Measurements from ENCODE around the gene PSAPL1.

Gene PSAPL1

DNA sequence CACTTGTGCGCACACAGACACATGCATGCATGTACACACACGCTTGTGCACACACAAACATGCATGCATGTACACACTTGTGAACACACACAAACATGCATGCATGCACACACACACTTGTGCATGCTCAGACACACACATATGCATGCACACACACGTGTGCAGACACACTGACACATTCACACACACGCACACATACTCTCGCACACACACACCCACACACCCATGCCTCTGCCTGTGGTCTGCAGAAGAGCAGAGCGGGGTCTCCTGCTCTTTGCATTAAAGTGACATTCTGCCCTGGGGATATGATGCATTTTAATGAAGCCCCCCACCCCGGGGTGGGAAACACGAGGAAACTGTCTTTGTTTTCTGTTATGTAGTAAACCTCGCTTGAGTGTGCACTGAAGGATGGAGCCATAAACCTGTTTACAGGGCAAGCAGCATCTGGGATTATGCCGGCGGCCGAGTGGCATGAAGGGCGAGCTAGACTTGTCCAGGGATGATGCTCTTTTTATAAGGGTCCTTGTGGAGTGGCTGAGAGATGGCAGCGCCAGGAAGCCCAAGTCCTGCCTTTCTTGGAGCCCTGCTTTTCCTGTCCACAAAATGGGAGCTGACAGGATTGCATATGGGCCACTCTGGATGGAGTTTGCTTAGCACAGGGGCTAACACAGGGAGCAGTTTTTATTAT is 17.8 kb downstream of the PSAPL1 start:
- DNase-seq, result no peak

DNA sequence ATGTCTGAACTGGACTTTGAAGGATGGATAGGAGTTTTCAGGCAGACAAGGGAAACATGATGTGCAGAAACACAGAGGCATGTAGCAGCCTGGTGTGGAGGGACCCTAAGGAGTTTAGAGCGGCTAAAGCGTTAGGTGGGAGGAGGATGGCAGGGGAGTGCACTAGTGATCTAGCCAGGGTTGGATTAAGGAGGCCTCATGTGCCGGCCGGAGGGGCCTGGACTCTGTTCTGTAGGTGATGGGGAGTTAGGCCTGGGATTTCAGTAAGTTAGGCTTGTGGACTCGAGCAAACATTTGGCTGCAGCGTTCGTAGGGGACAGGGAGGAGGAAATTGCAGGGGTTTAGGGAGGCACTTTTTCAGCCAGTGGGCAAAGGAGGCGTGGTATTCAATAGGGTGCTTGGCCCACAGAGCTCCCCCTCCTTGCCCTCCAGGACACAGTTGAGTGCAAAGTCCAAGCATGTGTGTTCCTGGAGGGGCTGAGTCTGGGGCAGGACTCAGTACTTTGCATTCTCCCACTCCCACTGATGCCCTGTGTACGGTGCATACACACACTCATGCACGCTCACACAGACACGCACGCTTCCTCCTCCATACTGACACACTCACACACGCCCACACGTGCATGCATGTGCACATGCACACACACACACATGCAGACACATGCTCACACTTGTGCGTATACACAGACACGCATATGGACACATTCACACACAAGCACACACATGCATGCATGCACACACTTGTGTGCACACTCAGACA is 18.6 kb downstream of the PSAPL1 start:
- DNase-seq, result no peak

GRCh38 chr4:7414736-7415510 is 19.8 kb downstream of the PSAPL1 start:
- DNase-seq, result no peak

GRCh38 chr4:7414046-7414445 is 20.7 kb downstream of the PSAPL1 start:
- no peak for DNase-seq

DNA sequence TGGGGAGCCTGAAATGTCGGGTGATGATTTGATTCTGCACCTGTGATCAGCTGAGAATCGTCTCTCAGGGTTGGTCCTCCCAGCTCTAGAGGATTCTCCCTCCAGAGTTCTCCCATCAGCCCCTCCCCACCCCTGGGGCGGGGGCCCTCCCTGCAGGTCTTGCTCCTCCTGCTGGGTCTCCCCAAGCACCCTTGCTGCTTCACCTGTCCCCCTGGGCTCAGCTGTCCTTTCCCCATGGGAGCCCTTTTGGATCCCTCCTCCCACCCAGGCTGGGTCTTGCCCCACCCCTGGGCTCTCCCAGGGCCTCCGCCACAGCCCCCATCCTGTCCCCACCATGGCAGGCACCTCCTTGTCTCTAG is 22.2 kb downstream of the PSAPL1 start:
- no peak for DNase-seq

DNA sequence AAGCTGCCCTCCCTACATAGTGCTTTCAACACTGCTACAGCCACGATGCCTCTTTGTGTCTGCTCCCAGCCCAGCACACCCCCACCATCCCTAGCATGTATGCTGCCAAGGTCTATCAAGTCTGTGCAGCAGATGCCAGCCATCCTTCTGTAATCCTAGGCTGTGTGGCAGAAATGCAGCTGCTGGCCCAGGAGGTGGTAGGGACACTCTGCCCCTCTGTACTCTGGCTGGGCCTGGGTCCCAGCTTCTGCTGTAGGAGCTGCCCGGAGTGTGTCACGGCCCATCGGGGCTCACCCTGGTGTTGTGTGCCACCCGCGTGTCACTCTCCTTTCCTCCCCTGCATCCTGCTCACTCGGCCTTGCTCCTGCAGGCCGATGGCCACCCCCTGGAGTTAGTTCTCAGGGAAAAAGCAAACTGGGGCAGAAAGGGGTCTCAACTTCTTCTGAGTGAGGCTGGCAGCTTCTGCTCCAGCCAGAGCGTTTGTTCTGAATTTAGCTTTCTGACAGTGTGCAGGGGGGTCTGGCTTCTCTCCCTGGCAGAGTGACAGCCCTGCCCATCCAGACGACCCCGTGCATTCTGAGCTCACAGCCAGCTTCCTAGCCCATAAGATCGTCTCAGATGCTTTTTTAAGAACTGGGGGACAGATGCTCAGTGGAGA is 22.7 kb downstream of the PSAPL1 start:
- DNase-seq, result no peak

GRCh38 chr4:7411491-7411890 is 23.2 kb downstream of the PSAPL1 start:
- no peak for DNase-seq

DNA sequence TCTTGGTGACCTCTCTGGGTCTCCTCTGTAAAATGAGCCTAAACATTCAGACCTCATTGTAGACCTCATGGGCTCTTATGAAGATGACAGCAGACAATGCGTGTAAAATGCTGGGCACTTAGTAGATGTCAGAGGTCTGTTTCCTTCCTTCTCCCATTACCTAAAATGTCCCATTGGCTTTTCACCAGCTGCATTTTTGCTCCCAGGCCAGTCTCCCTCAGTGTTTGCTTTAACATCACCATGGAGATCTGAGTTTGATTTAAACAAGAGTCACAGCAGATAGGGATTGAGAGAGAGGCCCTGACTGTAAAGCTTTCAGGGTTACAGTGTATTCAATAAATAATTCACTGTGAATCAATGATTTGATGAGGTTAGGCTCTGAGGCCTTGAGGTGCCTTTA is 24.3 kb downstream of the PSAPL1 start:
- DNase-seq, result no peak

DNA sequence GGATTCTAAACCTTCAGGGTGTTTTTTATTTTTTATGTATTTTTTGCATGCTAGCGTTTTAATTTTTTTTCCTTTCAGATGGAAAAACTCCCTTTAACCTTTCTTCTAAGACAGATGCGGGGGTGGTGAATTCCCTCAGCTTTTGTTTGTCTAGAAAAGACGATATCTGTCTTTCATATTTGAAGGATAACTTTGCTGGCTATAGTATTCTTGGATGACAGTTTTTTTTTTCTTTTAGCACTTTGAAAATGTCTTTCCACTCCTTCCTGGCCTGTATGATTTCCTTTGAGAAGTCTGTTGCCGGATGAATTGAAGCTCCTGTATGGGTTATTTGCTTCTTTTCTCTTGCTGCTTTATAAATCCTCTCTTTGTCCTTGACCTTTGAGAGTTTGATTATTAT is 26.6 kb downstream of the PSAPL1 start:
- DNase-seq, result no peak

- no peak for DNase-seq
Observed at GRCh38 chr4:7403001-7403400, 31.7 kb downstream of the PSAPL1 start.

- no peak for DNase-seq
Observed at GRCh38 chr4:7402526-7402925, 32.2 kb downstream of the PSAPL1 start.

DNA sequence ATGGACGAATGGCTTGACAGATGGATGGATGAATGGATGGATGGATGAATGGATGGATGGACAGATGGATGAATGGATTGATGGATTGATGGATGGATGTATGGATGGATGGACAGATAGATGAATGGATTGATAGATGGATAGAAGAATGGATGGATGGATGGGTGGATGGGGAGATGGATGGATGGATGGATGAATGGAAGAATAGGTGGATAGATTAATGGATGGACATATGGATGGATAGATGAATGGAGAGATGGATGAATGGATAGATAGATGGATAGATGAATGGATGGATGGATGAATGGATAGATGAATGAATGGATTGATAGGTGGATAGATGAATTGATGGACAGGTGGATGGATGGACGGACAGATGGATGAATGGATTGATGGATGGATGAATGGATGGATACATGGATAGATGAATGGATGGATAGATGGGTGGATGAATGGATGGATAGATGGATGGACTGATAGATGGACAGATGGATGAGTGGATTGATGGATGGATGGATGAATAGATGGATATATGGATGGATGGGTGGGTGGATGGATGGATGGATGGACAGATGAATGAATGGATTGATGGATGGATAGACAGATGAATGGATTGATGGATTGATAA is 33.9 kb downstream of the PSAPL1 start:
- no peak for DNase-seq

- DNase-seq, result no peak
Observed at GRCh38 chr4:7399440-7400234, 35.1 kb downstream of the PSAPL1 start.

DNA sequence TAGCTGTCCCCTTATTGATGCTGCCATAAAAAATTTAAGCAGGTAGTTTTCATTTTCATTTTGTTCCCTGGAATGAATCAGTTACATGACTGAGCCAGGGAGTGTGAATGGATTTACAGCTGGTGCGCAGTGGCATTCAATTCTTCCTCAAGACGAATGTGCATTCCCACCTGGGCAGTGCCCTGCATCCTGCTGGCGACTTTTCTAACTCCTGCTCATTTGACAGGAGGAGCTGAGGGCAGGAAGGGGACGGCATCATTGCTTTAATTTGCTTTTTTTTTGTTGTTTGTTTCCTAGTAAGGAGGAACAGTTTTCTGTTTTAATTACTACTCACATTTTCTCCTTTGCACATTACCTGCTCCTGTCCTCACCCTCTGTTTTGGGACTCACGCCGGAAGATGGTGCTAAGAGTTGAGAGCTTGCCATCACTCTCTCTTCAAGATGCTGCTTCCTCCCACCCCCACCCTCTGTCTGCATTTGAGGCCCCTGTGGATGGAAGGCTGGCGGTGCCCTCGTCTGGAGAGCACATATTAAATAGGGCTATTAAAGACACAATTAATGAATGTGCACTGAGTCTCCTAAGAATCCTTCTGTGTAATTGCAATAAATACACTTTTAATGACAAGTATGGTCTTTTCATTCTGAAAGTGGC is 35.8 kb downstream of the PSAPL1 start:
- no peak for DNase-seq

DNA sequence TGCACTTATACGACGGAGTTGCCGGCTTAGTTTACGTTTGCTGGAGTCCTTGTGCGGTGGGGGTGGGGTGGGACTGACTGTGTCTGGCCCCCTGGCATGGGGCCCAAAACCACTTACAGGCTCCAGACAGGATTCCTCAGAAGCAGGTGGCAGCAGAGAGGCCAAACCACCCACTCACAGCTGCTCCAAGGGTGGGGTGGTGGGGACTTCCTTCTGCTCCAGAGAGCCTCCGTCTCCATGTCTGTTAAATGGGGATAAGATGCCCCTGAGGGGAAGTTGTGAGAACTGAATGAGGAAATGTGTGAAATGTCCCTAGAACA is 36.7 kb downstream of the PSAPL1 start:
- DNase-seq, result peak in 2 of 3 donors; percentile 20 to 40

DNA sequence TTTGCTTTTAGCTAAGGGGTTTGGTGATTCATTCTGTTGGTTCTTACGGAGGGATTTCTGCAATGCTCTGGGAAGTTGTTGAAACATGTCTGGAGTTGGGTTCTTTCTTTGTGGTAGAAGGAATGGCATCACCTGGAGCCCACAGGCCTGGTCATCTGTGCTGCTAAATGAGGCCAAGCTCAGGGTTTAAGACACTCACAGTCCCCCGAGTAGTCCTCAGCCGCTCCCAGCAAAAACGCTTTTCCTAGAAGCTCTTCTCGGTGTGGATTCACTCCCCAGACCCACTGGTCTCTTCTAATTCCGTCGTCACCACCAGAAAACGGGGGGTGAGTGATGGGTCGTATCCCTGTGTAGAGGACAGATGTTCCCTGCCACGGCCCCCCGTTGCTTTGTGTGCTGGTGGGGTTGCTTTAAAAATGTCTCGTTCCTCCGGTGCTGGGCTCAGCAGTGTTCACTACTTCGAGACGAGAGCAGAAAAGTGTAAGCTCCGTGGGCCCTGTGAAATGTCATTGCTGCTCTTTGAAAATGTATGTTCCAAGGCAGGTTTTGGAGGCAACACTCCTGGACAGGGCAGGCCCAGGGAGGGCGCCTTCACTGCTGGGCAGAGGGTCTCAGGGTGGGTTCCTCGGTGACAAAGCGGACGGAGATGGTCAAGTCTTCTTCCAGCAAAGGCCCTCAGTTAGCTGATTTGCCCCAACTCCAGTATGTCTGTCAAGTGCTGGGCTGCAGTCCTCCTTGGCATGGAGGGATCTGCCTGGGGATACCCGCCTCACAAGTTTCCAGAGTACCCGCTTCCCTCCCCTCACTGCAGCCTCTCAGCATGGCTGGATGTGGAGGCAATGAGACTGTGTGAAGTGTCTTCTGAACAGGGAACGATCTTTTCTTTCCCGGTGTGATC is 37.3 kb downstream of the PSAPL1 start:
- no peak for DNase-seq

DNA sequence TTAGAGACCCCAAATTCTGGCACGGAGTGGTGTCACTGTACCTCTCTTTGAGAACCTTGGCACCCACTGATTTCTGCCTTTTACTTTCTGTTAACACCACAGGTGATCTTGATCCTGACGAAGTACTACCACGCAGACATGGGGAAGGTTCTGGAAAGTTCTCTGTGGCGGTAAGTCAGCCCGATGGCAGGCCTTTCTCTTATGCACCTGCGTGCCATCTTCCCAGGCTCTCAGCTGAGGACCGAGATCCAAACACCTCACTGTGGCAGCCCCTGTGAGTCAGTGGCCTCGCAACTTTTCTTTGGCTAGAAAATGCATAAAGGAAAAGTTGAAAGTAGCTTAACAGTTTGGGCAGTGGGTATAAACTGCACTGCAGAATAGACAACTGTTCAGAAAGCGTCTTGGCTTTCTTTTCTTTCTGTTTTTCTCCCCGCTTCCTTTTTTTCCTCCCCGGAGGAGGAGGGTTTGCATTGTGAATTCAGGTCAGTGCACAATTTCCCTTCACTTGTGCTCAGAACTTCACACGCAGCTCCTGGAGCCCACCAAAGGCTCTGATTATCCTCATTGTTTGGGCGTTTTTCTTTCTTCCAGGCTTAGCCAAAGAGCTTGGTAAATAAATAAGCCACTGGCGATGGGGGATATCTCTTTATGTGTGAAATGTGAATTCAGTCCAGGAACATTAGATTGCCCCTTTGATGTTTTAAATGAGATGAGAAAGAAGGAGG is 38.4 kb downstream of the PSAPL1 start:
- DNase-seq, result no peak

DNA sequence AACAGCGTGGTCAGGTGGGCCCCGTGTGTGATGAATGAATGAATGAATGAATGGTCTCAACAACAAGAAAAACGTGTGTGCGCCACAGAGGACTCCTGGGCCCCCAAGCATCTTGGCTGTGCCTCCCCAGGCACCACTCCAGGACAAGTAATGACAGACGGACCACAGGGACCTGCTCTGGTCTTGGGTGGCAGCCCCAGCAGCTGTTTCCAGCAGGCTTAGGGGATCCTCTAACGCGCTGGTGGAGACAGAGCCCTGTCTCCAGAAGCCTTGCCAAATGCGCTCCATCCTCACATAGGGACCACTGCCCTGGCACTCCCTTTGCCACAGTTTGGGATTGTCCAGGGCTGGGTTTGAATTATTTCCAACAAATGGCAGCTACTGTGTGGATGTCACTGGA is 39.1 kb downstream of the PSAPL1 start:
- DNase-seq, result no peak

GRCh38 chr4:7394681-7395451 is 39.9 kb downstream of the PSAPL1 start:
- DNase-seq, result no peak
